Activated naive CD8-positive, alpha-beta T cell treated with anti-CD3 and anti-CD28 coated beads, Interleukin-2, amount 50 U/mL, for 24 hours (primary cell): ENCODE measurements around the gene HJURP.

Experiments used
- ATAC-seq: fragments of 150-1000 bp; cut with Tn5 transposase; one replicate; pipeline ENCODE4 v1.10.0; 2021
- DNase-seq: peaks from one replicate; pipeline ENCODE4 v3.0.0; 2021
- H3K27ac Mint-ChIP-seq: one replicate; pipeline ENCODE4 v1.8.0; 2021; ENCODE audit warnings: mild to moderate bottlenecking, mixed read lengths
- H3K27me3 Mint-ChIP-seq: one replicate; pipeline ENCODE4 v1.8.0; 2021; ENCODE audit warnings: mixed read lengths
- H3K36me3 Mint-ChIP-seq: one replicate; pipeline ENCODE4 v1.8.0; 2021; ENCODE audit warnings: low read depth, mixed read lengths
- H3K4me1 Mint-ChIP-seq: one replicate; pipeline ENCODE4 v1.8.0; 2021; ENCODE audit warnings: mixed read lengths
- H3K4me3 Mint-ChIP-seq: one replicate; pipeline ENCODE4 v1.8.0; 2021; ENCODE audit warnings: mild to moderate bottlenecking, moderate library complexity, mixed read lengths
- H3K9me3 Mint-ChIP-seq: one replicate; pipeline ENCODE4 v1.8.0; 2021; ENCODE audit warnings: mixed read lengths

The HJURP gene

DNA sequence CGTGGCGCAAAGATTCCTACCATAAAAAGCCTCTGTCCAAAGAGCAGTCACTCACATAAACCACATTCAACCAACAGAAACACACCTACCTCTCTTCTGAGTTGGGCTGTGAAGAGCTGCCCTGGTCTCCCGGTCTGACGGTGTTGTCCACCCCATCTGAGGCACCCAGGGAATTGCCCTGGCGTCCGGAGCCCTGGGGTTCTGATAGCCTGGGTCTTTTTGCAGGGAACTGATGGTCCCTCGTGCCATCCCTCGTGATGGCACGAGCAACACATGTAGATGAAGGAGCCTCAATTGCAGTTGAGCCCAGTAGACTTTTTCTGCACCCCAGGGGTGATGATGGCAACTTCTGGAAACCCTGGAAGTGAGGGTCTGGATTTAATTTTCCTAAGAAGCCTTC lies 13.8 kb downstream of the HJURP start:
- DNase-seq (peak; percentile 0), ATAC-seq (no peak)
- peaks cover 3% of the 10 kb centered on the region for H3K4me1 Mint-ChIP-seq
- no peaks in the 10 kb centered on the region for H3K9me3 Mint-ChIP-seq
- H3K27ac Mint-ChIP-seq: no peak overlapping the region
- H3K27me3 Mint-ChIP-seq: no peaks in the 10 kb centered on the region
- H3K4me3 Mint-ChIP-seq: no peak overlapping the region
- H3K36me3 Mint-ChIP-seq: peaks cover 94% of the 10 kb centered on the region

DNA sequence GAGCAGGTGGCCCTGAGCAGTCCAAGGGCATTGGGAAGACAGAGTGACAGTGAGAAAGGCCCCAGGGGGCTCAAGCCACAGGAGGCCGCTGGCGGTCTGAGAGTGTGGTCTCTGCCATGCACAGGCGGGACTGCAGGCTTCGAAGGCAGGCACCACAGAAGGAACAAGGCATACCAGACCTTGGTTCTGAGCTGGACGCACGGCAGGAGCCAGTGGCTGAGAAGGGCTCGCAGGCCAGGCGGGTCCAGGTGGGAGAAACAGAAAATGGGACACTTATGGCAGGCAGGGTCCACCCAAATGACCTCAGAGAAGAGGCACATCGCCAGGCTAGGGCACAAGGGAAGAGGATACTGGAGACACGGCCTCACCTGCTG lies 14.9 kb downstream of the HJURP start:
- Mint-ChIP-seq H3K9me3 (no peaks in the 10 kb centered on the region), H3K4me1 (peaks cover 3% of the 10 kb centered on the region), H3K4me3 (no peak overlapping the region), H3K27ac (no peak overlapping the region), H3K36me3 (peaks cover 96% of the 10 kb centered on the region), H3K27me3 (no peaks in the 10 kb centered on the region)
- ATAC-seq (peak; percentile 10), DNase-seq (no peak)

DNA sequence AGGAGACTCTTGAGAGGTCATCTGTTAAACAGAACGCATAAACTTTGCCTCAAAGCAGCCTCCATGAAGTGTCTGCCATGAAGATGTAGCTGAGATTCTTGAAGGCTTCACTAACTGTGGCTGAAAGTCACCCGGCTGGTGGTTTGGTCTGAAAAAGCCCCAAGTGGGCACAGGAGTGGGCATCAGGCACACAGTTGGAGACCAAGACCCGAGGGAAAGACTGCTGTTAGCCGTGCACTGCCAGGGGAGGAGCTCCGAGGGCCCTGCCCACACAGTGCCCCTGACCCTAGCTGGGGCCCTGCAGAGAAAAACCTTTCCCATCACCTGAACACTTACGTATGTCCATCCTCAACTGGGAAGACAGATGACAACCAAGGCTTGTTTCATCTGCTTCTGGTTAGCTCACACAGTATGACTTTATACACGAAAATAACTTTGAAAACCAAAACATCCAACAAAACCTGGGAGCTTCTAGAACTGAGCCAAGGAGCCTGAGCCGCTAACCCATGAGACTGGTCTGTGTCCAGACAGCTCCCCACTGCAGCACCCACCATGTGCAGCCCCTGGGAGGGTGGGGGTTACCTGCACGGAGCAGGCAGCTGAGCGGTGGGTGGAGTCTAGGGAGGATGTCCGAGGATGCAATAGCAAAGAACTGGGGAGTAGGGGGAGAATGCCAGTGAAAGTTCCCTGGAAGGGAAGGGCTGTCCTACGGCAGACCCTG lies 15.4 kb downstream of the HJURP start:
- ATAC-seq (peak; percentile 13), DNase-seq (no peak)
- Mint-ChIP-seq H3K4me1 (peaks cover 3% of the 10 kb centered on the region), H3K4me3 (no peak overlapping the region), H3K27me3 (no peaks in the 10 kb centered on the region), H3K27ac (no peak overlapping the region), H3K9me3 (no peaks in the 10 kb centered on the region), H3K36me3 (peaks cover 92% of the 10 kb centered on the region)

DNA sequence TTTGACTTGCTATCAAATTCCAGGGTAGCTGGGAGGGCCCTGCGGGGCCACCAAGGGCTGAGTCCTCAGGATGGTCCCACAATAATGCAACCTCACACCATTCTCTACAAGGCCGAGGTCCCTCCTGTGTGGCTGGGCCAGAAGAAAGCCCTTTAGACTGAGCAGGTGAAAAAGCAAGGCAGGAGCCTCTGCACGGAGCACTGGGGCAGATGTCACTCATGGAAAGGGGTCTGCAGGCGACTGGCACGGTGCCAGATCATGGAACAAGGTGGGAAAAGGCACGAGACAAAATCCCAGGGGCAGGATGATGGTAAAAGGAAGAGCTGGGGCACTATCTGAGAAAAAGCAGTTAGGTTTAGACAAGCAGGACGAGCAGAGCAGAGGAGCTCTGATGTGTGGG lies 16.1 kb downstream of the HJURP start:
- no peaks in the 10 kb centered on the region for H3K27me3 Mint-ChIP-seq
- H3K4me3 Mint-ChIP-seq: no peak overlapping the region
- H3K27ac Mint-ChIP-seq: no peak overlapping the region
- ATAC-seq: no peak
- DNase-seq: no peak
- H3K9me3 Mint-ChIP-seq: no peaks in the 10 kb centered on the region
- H3K36me3 Mint-ChIP-seq: peaks cover 86% of the 10 kb centered on the region
- peaks cover 3% of the 10 kb centered on the region for H3K4me1 Mint-ChIP-seq

DNA sequence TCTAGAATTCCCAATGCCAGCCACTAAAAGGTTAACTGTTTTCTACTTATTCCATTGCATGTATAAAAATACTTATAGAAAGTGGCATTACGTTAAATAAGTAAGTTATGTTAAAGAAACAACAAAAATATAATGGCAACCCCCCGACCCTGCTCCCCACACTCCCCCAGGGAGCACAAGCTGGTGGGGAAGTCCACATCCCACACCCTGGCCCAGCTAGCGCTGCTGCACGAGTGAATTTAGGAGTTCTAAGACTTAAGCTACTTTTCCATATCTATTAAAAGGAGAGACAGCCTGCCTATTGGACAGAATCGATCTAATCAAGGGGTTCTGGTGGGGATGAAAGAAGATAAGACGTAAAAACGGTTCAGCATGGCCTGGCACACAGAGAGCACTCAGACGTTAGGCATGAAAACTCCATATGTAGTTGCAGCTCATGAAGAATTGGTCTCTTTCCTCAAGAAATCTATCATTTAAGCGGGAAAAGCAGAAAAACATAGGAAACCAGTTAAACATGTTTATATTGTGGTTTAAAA lies 16.6 kb downstream of the HJURP start:
- Mint-ChIP-seq H3K27me3 (no peaks in the 10 kb centered on the region), H3K27ac (no peak overlapping the region), H3K4me3 (no peak overlapping the region), H3K9me3 (no peaks in the 10 kb centered on the region), H3K4me1 (peaks cover 3% of the 10 kb centered on the region), H3K36me3 (peaks cover 81% of the 10 kb centered on the region)
- no peak for DNase-seq
- ATAC-seq: no peak

DNA sequence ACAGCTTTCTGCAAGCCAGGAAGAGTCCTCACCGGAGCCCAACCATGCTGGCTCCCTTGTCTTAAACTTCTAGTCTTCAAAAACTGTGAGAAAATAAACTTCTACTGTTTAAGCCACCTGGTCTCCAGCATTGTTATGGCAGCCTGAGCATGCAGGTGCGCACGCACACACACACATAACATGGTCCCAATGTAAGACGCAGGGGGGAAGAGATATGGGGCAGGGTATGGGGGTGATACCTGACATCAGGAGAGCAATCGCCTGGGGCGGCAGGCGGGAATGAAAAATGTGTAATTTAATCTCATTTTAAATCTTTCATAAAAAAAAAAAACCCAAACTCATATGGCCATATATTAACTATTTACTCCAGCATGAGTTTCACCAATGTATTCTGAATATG lies 18.0 kb downstream of the HJURP start:
- Mint-ChIP-seq H3K9me3 (no peaks in the 10 kb centered on the region), H3K27ac (no peak overlapping the region), H3K4me3 (no peak overlapping the region), H3K4me1 (peaks cover 3% of the 10 kb centered on the region), H3K27me3 (no peaks in the 10 kb centered on the region), H3K36me3 (peaks cover 67% of the 10 kb centered on the region)
- DNase-seq (no peak), ATAC-seq (no peak)

DNA sequence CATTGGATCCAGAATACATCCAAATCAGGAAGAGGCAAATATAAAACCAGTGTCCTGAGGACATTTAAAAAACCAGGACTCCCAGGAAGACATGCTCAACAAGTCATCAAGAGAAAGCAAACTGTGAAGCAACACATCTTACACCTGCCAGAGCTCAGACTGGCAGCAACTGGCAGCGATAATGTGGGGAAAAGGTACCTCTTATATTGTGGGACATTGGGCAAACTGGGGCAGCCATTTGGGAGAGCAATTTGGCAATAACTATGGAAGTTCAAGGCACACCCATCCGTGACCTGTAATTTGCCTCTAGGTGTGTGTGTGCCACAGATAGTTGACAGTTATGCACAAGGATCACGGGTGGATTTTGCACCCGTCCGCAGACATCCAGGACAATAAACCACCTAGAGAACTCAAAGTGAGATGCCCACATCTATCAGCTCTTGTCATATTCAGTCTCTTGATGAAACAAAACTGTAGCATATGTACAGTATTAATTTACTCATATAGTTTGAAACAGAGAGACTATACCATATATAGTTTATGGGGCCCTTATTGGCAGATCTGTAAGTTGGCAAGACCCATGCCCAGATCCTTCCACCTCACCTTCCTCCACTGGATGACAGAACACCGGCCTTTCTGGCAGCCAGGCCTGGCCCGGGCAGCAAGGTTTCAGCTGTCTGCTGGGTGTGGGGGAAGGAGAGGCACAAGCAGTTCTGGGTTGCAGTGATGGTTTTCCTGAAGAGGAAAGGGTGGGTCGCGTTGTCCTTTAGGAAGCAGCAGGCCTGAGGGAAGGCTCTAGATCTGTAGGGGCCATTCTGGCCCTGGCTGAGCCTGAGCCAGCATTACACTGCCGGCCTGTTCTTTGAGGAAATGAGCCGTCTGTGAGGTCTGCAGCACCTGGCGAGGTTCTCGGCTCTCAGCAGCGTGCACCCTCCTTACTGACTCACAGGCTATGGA lies 18.8 kb downstream of the HJURP start:
- DNase-seq (no peak), ATAC-seq (no peak)
- Mint-ChIP-seq H3K27me3 (no peaks in the 10 kb centered on the region), H3K4me1 (peaks cover 3% of the 10 kb centered on the region), H3K9me3 (no peaks in the 10 kb centered on the region), H3K36me3 (peaks cover 58% of the 10 kb centered on the region), H3K4me3 (no peak overlapping the region), H3K27ac (no peak overlapping the region)

DNA sequence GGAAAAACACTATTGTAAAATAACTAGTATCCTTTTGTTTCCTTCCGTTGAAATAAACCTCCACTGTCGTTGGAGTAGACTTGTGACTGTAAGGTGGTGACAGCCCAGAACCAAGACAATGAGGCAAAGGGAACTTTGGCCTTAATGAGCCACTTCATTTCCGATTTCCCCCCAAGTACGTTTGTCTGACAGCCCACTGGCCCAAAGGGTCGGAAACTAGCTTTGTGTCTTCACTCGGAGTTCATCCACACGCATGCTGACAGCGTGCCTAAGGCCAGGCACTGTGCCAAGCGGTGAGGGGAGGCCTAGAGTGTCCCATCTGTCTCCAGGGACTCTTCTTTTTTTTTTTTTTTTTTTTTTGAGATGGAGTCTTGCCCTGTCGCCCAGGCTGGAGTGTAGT lies 21.0 kb downstream of the HJURP start:
- no peak for DNase-seq
- no peak overlapping the region for H3K27ac Mint-ChIP-seq
- H3K36me3 Mint-ChIP-seq: peaks cover 37% of the 10 kb centered on the region
- ATAC-seq: no peak
- no peaks in the 10 kb centered on the region for H3K4me1 Mint-ChIP-seq
- H3K9me3 Mint-ChIP-seq: no peaks in the 10 kb centered on the region
- H3K27me3 Mint-ChIP-seq: no peaks in the 10 kb centered on the region
- H3K4me3 Mint-ChIP-seq: no peak overlapping the region

DNA sequence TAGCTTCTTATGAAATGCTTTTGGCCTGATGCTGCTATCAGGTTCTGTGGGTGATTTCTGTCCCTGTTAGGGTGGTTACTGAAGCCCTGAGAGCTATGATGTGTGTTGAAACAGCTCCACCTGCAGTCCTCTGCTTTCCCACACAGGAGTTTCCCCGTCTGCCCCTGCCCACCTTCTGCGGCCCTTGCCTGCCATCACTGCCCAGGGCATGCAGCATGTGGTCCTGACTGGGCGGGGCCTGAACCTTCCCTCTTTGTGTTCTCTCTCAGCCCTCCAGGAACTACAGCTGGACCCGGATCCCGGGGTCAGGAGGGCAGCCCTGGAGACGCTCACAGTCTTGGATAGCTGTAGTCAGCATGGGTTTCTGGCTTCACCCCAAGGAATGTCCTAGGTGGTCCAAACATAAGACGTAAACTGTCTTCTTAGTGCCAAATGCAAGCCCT lies 21.4 kb downstream of the HJURP start:
- Mint-ChIP-seq H3K4me1 (no peaks in the 10 kb centered on the region), H3K27ac (no peak overlapping the region), H3K27me3 (no peaks in the 10 kb centered on the region), H3K36me3 (peaks cover 32% of the 10 kb centered on the region), H3K9me3 (no peaks in the 10 kb centered on the region), H3K4me3 (no peak overlapping the region)
- DNase-seq (no peak), ATAC-seq (no peak)

DNA sequence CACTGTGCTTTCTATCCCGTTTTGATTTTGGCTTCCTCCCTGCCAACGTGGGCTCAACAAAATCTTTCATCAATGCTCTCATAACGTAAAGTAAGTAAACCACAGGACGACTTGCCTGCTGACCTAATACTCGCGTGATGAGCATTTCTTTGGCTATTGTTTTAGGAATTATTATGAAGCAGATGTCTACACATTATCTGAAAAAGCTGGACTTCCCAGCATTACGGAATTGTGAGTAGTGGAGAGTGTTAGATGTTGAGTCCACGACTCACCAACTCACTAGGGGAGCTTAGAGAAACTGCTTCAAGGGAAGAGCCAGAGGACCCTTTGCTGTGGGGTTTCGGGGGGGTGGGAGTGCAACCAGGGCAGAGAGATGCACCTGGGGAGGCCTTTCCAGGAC lies 21.9 kb downstream of the HJURP start:
- Mint-ChIP-seq H3K27me3 (no peaks in the 10 kb centered on the region), H3K4me1 (no peaks in the 10 kb centered on the region), H3K27ac (no peak overlapping the region), H3K36me3 (peaks cover 27% of the 10 kb centered on the region), H3K9me3 (no peaks in the 10 kb centered on the region), H3K4me3 (no peak overlapping the region)
- no peak for ATAC-seq
- DNase-seq: no peak

DNA sequence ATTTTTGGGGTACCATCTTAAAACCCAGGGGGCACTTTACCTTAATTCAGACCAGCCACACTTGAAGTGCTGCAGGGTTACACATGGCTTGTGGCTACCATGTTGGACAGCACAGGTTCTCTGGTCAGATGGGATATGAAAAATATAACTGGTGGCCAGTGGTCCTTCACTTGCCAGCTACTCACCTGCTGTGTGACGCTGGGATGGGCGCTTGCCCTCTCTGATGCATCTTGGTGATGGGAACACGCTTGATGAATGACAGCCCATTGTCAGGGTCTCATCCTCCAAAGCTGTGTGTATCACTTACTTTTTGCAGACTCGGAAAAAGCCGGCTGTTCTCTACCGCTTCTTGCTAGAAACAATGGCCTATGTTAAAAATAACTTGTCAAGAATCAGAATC lies 22.5 kb downstream of the HJURP start:
- Mint-ChIP-seq H3K27ac (no peak overlapping the region), H3K4me1 (no peaks in the 10 kb centered on the region), H3K36me3 (peaks cover 23% of the 10 kb centered on the region), H3K9me3 (no peaks in the 10 kb centered on the region), H3K27me3 (no peaks in the 10 kb centered on the region), H3K4me3 (no peak overlapping the region)
- no peak for ATAC-seq
- no peak for DNase-seq

DNA sequence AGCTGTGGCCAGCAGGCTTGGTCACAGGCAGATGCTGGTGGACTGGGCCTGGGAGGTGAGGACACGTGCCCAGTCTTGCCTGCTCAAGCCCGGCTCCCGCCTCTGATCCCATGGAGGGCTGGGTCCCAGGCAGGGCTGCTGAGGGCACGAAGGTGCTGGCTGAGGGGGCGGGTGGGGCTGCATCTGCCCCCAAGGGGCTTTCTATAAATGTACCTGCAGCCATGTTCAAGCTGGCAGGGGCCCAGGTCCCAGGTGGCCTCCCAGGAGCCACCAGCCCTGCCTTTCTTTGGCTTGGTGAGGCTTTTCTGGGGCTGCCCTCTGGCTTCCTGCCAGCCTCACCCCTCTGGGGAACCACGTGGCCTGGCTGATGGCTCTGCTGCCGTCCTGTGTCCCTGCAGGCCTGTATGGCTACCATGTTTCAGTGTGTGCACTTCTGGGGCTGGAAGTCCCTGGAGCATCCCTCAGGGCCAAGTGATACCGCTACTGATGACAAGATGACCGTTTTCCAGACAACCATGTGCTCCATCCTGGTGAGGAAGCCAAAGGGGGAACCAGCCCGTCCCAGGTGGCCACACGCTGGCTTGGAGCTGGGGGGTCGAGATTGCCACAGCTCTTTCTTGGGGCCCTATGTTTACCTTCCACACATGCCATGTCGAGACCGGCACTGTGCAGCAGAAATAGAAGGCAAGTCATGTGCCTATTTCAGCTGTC lies 23.2 kb downstream of the HJURP start:
- no peak for ATAC-seq
- Mint-ChIP-seq H3K36me3 (peaks cover 16% of the 10 kb centered on the region), H3K4me3 (no peak overlapping the region), H3K27ac (no peak overlapping the region), H3K9me3 (no peaks in the 10 kb centered on the region), H3K27me3 (peaks cover 1% of the 10 kb centered on the region), H3K4me1 (no peaks in the 10 kb centered on the region)
- no peak for DNase-seq

DNA sequence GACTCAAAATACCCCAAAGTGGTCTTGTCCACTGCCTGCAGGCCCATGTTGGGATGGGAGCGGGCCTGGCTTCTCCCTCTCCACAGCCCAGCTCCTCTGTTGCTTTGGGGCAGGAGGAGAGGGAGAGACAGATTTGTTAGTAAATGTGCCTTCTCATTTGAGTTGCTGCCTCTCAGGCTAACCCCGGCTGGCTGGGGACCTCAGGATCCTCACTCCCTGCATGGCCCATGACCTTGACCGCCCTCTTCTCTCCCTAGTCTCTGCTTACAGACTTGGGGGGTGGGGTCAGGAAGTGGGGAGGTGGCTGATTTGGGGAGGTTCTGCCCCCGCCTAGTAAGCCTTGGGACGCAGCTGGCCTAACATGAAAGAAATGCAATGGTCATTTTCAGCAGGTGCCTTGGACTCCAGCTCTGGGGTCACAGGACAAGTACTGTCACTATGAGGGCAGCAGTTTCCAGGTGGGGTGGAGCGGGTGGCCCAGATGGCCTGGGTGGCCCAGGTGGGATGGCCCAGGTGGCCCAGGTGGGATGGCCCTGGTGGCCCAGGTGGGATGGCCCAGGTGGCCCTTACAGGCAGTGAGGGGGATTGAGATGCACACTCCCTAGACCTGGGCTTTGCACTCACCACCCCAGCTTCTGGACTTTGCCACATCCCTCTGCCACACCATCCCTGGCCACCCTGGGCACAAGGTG lies 24.1 kb downstream of the HJURP start:
- DNase-seq: no peak
- H3K27ac Mint-ChIP-seq: no peak overlapping the region
- ATAC-seq: no peak
- peaks cover 4% of the 10 kb centered on the region for H3K27me3 Mint-ChIP-seq
- H3K36me3 Mint-ChIP-seq: peaks cover 10% of the 10 kb centered on the region
- no peaks in the 10 kb centered on the region for H3K9me3 Mint-ChIP-seq
- no peak overlapping the region for H3K4me3 Mint-ChIP-seq
- no peaks in the 10 kb centered on the region for H3K4me1 Mint-ChIP-seq
